ENCODE measurements around the gene AK5.

Gene AK5

DNA sequence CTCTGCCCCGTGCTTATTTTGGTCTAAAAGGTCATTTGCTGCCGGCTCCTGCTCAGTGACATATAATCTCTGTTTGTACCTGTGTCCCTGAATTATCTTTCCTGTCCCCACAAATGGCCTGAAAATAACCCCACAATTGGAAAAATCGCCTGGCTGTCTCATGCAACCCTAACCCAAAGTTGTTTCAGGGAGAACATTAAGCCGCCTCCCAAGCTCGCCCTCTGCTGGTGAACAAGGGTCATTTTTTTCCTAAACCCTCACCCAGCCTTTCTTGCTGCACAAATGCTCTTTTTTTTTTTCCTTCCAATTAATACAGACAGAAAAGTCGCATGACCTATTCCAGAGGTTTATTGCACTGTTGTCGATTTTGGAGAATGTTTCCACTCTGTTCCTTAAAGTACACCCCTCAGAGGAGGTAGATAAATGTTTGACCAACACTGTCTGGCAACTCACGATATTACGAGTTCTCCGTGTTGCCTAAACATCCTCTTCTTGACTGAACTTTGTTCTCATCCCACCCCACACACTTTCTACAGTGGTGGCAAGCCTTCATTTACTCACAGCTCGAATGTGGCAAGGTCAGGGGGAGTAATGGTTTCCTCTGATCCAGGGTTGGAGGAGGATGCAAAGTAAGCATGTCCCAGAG, 252.0 kb downstream of the AK5 start:
- Histone ChIP-seq H3K9ac (ENCODE audit: low read length) (no peak overlapping the region), H4K20me1 (ENCODE audit: insufficient read depth, low read length) (no peaks in the 10 kb centered on the region), H3K27ac (ENCODE audit: low read length) (no peak overlapping the region), H3K4me2 (ENCODE audit: low read depth, low read length) (no peak overlapping the region), H3K9me2 (replicated peaks; ENCODE audit: insufficient read depth, low read length) (no peaks in the 10 kb centered on the region), H3K27me3 (replicated peaks; ENCODE audit: insufficient read depth, low read length) (no peaks in the 10 kb centered on the region), H2AFZ (ENCODE audit: low read length) (0 out of 2 replicates have a peak overlapping the region, but pooled peaks have one; percentile 3), H3K79me2 (ENCODE audit: low read length) (no peaks in the 10 kb centered on the region), H3F3A (ENCODE audit: insufficient read depth, low read length) (no peaks in the 10 kb centered on the region), H3K4me1 (ENCODE audit: low read length) (no peaks in the 10 kb centered on the region), H3K36me3 (replicated peaks; ENCODE audit: insufficient read depth, low read length) (no peaks in the 10 kb centered on the region), H3K4me3 (ENCODE audit: low read length) (no peak overlapping the region), H3K9me3 (replicated peaks; ENCODE audit: insufficient read depth, low read length) (no peaks in the 10 kb centered on the region)
- TF ChIP-seq, protein P1, sequence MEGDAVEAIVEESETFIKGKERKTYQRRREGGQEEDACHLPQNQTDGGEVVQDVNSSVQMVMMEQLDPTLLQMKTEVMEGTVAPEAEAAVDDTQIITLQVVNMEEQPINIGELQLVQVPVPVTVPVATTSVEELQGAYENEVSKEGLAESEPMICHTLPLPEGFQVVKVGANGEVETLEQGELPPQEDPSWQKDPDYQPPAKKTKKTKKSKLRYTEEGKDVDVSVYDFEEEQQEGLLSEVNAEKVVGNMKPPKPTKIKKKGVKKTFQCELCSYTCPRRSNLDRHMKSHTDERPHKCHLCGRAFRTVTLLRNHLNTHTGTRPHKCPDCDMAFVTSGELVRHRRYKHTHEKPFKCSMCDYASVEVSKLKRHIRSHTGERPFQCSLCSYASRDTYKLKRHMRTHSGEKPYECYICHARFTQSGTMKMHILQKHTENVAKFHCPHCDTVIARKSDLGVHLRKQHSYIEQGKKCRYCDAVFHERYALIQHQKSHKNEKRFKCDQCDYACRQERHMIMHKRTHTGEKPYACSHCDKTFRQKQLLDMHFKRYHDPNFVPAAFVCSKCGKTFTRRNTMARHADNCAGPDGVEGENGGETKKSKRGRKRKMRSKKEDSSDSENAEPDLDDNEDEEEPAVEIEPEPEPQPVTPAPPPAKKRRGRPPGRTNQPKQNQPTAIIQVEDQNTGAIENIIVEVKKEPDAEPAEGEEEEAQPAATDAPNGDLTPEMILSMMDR (IDR thresholded peaks at IDR 0.05; ENCODE audit: low read length), result peak; percentile 79
- TF ChIP-seq EZH2phosphoT487 (IDR thresholded peaks at IDR 0.05; ENCODE audit: low read length) (no peak), EZH2 (optimal IDR thresholded peaks at IDR 0.05; ENCODE audit: low read depth, low read length) (no peak)
- peak; percentile 41 for DNase-seq

- H3K27me3 ChIP-seq (replicated peaks; ENCODE audit: insufficient read depth, low read length), result no peaks in the 10 kb centered on the region
- no peaks in the 10 kb centered on the region for H3K79me2 ChIP-seq (ENCODE audit: low read length)
- no peak overlapping the region for H3K4me2 ChIP-seq (ENCODE audit: low read depth, low read length)
- H3K4me1 ChIP-seq (ENCODE audit: low read length), result no peaks in the 10 kb centered on the region
- H3K36me3 ChIP-seq (replicated peaks; ENCODE audit: insufficient read depth, low read length), result no peaks in the 10 kb centered on the region
- no peak for DNase-seq
- no peak for TF ChIP-seq EZH2 (optimal IDR thresholded peaks at IDR 0.05; ENCODE audit: low read depth, low read length)
- TF ChIP-seq, protein P1 (IDR thresholded peaks at IDR 0.05; ENCODE audit: low read length), result no peak
- no peak for TF ChIP-seq EZH2phosphoT487 (IDR thresholded peaks at IDR 0.05; ENCODE audit: low read length)
- no peaks in the 10 kb centered on the region for H3K9me2 ChIP-seq (replicated peaks; ENCODE audit: insufficient read depth, low read length)
- H3F3A ChIP-seq (ENCODE audit: insufficient read depth, low read length), result no peaks in the 10 kb centered on the region
- H3K4me3 ChIP-seq (ENCODE audit: low read length), result no peak overlapping the region
- H3K9me3 ChIP-seq (replicated peaks; ENCODE audit: insufficient read depth, low read length), result no peaks in the 10 kb centered on the region
- no peaks in the 10 kb centered on the region for H4K20me1 ChIP-seq (ENCODE audit: insufficient read depth, low read length)
- 0 out of 2 replicates have a peak overlapping the region, but pooled peaks have one; percentile 1 for H2AFZ ChIP-seq (ENCODE audit: low read length)
- no peak overlapping the region for H3K27ac ChIP-seq (ENCODE audit: low read length)
- no peak overlapping the region for H3K9ac ChIP-seq (ENCODE audit: low read length)
These were observed 252.6 kb downstream of the AK5 start for GRCh38 chr1:77534456-77534855.

- Histone ChIP-seq H2AFZ (ENCODE audit: low read length) (no peak overlapping the region), H3K4me3 (ENCODE audit: low read length) (no peak overlapping the region), H4K20me1 (ENCODE audit: insufficient read depth, low read length) (no peaks in the 10 kb centered on the region), H3K36me3 (replicated peaks; ENCODE audit: insufficient read depth, low read length) (no peaks in the 10 kb centered on the region), H3K9me3 (replicated peaks; ENCODE audit: insufficient read depth, low read length) (no peaks in the 10 kb centered on the region), H3K9ac (ENCODE audit: low read length) (no peak overlapping the region), H3K9me2 (replicated peaks; ENCODE audit: insufficient read depth, low read length) (no peaks in the 10 kb centered on the region), H3K4me2 (ENCODE audit: low read depth, low read length) (no peak overlapping the region), H3K79me2 (ENCODE audit: low read length) (no peaks in the 10 kb centered on the region), H3K27ac (ENCODE audit: low read length) (no peak overlapping the region), H3K4me1 (ENCODE audit: low read length) (0 out of 2 replicates have a peak, but pooled peaks cover 5% of the 10 kb centered on the region), H3K27me3 (replicated peaks; ENCODE audit: insufficient read depth, low read length) (no peaks in the 10 kb centered on the region), H3F3A (ENCODE audit: insufficient read depth, low read length) (no peaks in the 10 kb centered on the region)
- DNase-seq, result no peak
- no peak for TF ChIP-seq EZH2 (optimal IDR thresholded peaks at IDR 0.05; ENCODE audit: low read depth, low read length)
- TF ChIP-seq, protein P1 (IDR thresholded peaks at IDR 0.05; ENCODE audit: low read length), result no peak
These were observed 255.0 kb downstream of the AK5 start for GRCh38 chr1:77536813-77537212.

All from MM.1S (cell line).